SKM-1 (cell line): ENCODE measurements around the gene DGLUCY.
"Not testable (repeated sequence)": the region's sequence is repeated elsewhere in the genome, so short reads cannot be mapped to it uniquely, and the experiment has no call there.

Experiments
- DNase-seq: peaks from one replicate; lab custom pipeline; 2025; ENCODE audit not compliant: unreplicated experiment; lab: John Stamatoyannopoulos, UW

The DGLUCY gene

GRCh38 chr14:91254461-91254860 is 140.6 kb downstream of the DGLUCY start:
- DNase-seq, result no peak

GRCh38 chr14:91255026-91255695 is 141.3 kb downstream of the DGLUCY start:
- no peak for DNase-seq

- DNase-seq, result no peak
These were observed 142.8 kb downstream of the DGLUCY start for GRCh38 chr14:91256661-91257060.

GRCh38 chr14:91257328-91258010 is 143.6 kb downstream of the DGLUCY start:
- no peak for DNase-seq

- DNase-seq, result no peak
These were observed 144.2 kb downstream of the DGLUCY start for GRCh38 chr14:91258011-91258618.

- DNase-seq, result no peak
These were observed 145.0 kb downstream of the DGLUCY start for GRCh38 chr14:91258876-91259275.

- DNase-seq, result no peak
These were observed 147.2 kb downstream of the DGLUCY start for GRCh38 chr14:91261115-91261514.

GRCh38 chr14:91261986-91262549 is 148.2 kb downstream of the DGLUCY start:
- no peak for DNase-seq

GRCh38 chr14:91263329-91263728 is 149.5 kb downstream of the DGLUCY start:
- no peak for DNase-seq

GRCh38 chr14:91264151-91265150 is 150.6 kb downstream of the DGLUCY start:
- DNase-seq, result no peak

GRCh38 chr14:91265404-91265803 is 151.5 kb downstream of the DGLUCY start:
- DNase-seq, result no peak

- not testable (repeated sequence) for DNase-seq
These were observed 152.4 kb downstream of the DGLUCY start for GRCh38 chr14:91266276-91266675.

- DNase-seq, result no peak
These were observed 154.1 kb downstream of the DGLUCY start for GRCh38 chr14:91267965-91268437.

GRCh38 chr14:91269076-91269991 is 155.5 kb downstream of the DGLUCY start:
- DNase-seq, result no peak

GRCh38 chr14:91270188-91270587 is 156.3 kb downstream of the DGLUCY start:
- DNase-seq, result no peak

GRCh38 chr14:91270619-91271018 is 156.7 kb downstream of the DGLUCY start:
- no peak for DNase-seq

GRCh38 chr14:91271639-91272038 is 157.8 kb downstream of the DGLUCY start:
- DNase-seq, result no peak

- DNase-seq, result no peak
These were observed 158.7 kb downstream of the DGLUCY start for GRCh38 chr14:91272341-91273272.
